ENCODE measurements around the gene NOSIP.
A peak's percentile ranks its signal among the peaks of the same experiment; 100 is the strongest.

Gene NOSIP

GRCh38 chr19:49553451-49554271 is 26.7 kb downstream of the NOSIP start:
- DNase-seq = no peak
- intact Hi-C loops (cut with DNase I) = no loop called here

- intact Hi-C loops (cut with DNase I) = no loop called here
- no peak for DNase-seq
Observed at GRCh38 chr19:49552749-49553148, 27.6 kb downstream of the NOSIP start.

GRCh38 chr19:49551531-49551930 is 28.8 kb downstream of the NOSIP start:
- intact Hi-C loops (cut with DNase I) = no loop called here
- no peak for DNase-seq

GRCh38 chr19:49549045-49549444 is 31.3 kb downstream of the NOSIP start:
- intact Hi-C loops (cut with DNase I) = no loop called here
- DNase-seq = no peak

GRCh38 chr19:49546825-49547565 is 33.4 kb downstream of the NOSIP start:
- intact Hi-C loops (cut with DNase I) = loop anchor here (1.0 to 2.0 kb wide), 3 partner anchors 44 to 155 kb away; partner anchors contain the start of gene FLT3LG
- peak in 4 of 10 donors; percentile 46 to 70 (median 64) for DNase-seq

GRCh38 chr19:49544154-49544553 is 36.2 kb downstream of the NOSIP start:
- DNase-seq = no peak
- intact Hi-C loops (cut with DNase I) = no loop called here

- DNase-seq = no peak
- intact Hi-C loops (cut with DNase I) = no loop called here
Observed at GRCh38 chr19:49543032-49543431, 37.3 kb downstream of the NOSIP start.

- DNase-seq = no peak
- intact Hi-C loops (cut with DNase I) = no loop called here
Observed at GRCh38 chr19:49542446-49542845, 37.9 kb downstream of the NOSIP start.

- no peak for DNase-seq
- intact Hi-C loops (cut with DNase I) = no loop called here
Observed at GRCh38 chr19:49541914-49542313, 38.4 kb downstream of the NOSIP start.

- no peak for DNase-seq
- intact Hi-C loops (cut with DNase I) = no loop called here
Observed at GRCh38 chr19:49539192-49539952, 41.0 kb downstream of the NOSIP start.

- DNase-seq = no peak
- intact Hi-C loops (cut with DNase I) = no loop called here
Observed at GRCh38 chr19:49538643-49539042, 41.7 kb downstream of the NOSIP start.

- intact Hi-C loops (cut with DNase I) = no loop called here
- no peak for DNase-seq
Observed at GRCh38 chr19:49536921-49537462, 43.4 kb downstream of the NOSIP start.

GRCh38 chr19:49534632-49535385 is 45.5 kb downstream of the NOSIP start:
- intact Hi-C loops (cut with DNase I) = no loop called here
- DNase-seq = no peak

GRCh38 chr19:49533551-49534488 is 46.5 kb downstream of the NOSIP start:
- intact Hi-C loops (cut with DNase I) = no loop called here

GRCh38 chr19:49530708-49531107 is 49.6 kb downstream of the NOSIP start:
- intact Hi-C loops (cut with DNase I) = no loop called here
- no peak for DNase-seq

More at GRCh38 chr19:49533551-49534488, 46.5 kb downstream of the NOSIP start:
- peak in 9 of 10 donors; percentile 65 to 95 (median 70) for DNase-seq

- intact Hi-C loops (cut with DNase I) = no loop called here
- DNase-seq = no peak
Observed at GRCh38 chr19:49528211-49528771, 52.1 kb downstream of the NOSIP start.

GRCh38 chr19:49524812-49525455 is 55.4 kb downstream of the NOSIP start:
- intact Hi-C loops (cut with DNase I) = no loop called here
- no peak for DNase-seq

- peak in 1 of 10 donors; percentile 91 for DNase-seq
- intact Hi-C loops (cut with DNase I) = no loop called here
Observed at GRCh38 chr19:49520705-49521319, 59.5 kb downstream of the NOSIP start.
